IMR-90 (cell line): ENCODE data around the gene FAM124A. TPM values are rescaled to one million over a fixed set of nuclear protein-coding genes. Genes with fewer than 3 reads are reported as not detected.

Experiments
- ATAC-seq: fragments of 200-7000 bp; cut with Tn5 transposase; 2 replicates; pipeline ENCODE4 v1.9.1; 2020; ENCODE audit warnings: low read depth, mild to moderate bottlenecking, moderate library complexity
- BruUV-seq: library from RNA; stranded (reverse); fragments of 400-500 nt; replicated peaks from 2 replicates; lab custom pipeline; 2021; lab: Mats Ljungman, UMichigan
- CTCF ChIA-PET: fragments of 300-600 bp; formaldehyde crosslinking; extraction: SDS; loops from one replicate; lab custom pipeline; 2021; ENCODE audit warnings: antibody characterized with exemption; lab: Yijun Ruan, JAX
- POLR2A ChIA-PET: fragments of 300-600 bp; sonication (Branson Sonifier 250); formaldehyde crosslinking; loops from one replicate; lab custom pipeline; 2022; ENCODE audit warnings: antibody characterized with exemption; ENCODE audit not compliant: unreplicated experiment; lab: Charles Lee
- DNase-seq: peaks from one replicate; pipeline ENCODE4 v3.0.0; 2013
- H2AFZ ChIP-seq: replicated peaks from 2 replicates; pipeline ENCODE3; 2013; ENCODE audit warnings: low read length, mild to moderate bottlenecking; ENCODE audit not compliant: poor library complexity
- H2AK5ac ChIP-seq: 2 replicates; pipeline ENCODE4 v1.6.1; 2013; ENCODE audit warnings: low read depth, low read length, inconsistent platforms
- H2AK9ac ChIP-seq: replicated peaks from 2 replicates; pipeline ENCODE3; 2013; ENCODE audit warnings: mild to moderate bottlenecking, low read depth, low read length, moderate library complexity; ENCODE audit not compliant: poor library complexity
- H2BK120ac ChIP-seq: 2 replicates; pipeline ENCODE4 v1.6.1; 2013; ENCODE audit warnings: low read depth, low read length, inconsistent platforms
- H2BK15ac ChIP-seq: 3 replicates; pipeline ENCODE4 v1.6.1; 2013; ENCODE audit warnings: low read depth, low read length, inconsistent platforms
- H2BK20ac ChIP-seq: 2 replicates; pipeline ENCODE4 v1.6.1; 2013; ENCODE audit warnings: low read depth, mild to moderate bottlenecking, inconsistent platforms, low read length, moderate library complexity
- H2BK5ac ChIP-seq: 2 replicates; pipeline ENCODE4 v1.6.1; 2013; ENCODE audit warnings: mild to moderate bottlenecking, low read depth, low read length, inconsistent platforms; ENCODE audit not compliant: poor library complexity, severe bottlenecking
- H3K14ac ChIP-seq: replicated peaks from 2 replicates; pipeline ENCODE4 v1.6.1; 2013; ENCODE audit warnings: low read depth, low read length, inconsistent platforms
- H3K18ac ChIP-seq: 2 replicates; pipeline ENCODE4 v1.6.1; 2013; ENCODE audit warnings: low read depth, low read length, control low read depth
- H3K23ac ChIP-seq: 2 replicates; pipeline ENCODE4 v1.6.1; 2013; ENCODE audit warnings: low read depth, low read length, inconsistent platforms
- H3K27ac ChIP-seq: 2 replicates; pipeline ENCODE4 v1.5.1; 2013; ENCODE audit warnings: mild to moderate bottlenecking, control low read depth, low read length; ENCODE audit not compliant: insufficient read depth
- H3K27me3 ChIP-seq: 2 replicates; pipeline ENCODE4 v1.6.1; 2013; ENCODE audit warnings: low read length; ENCODE audit not compliant: control insufficient read depth, insufficient read depth
- H3K36me3 ChIP-seq: 2 replicates; pipeline ENCODE4 v1.6.1; 2013; ENCODE audit warnings: low read length, mixed read lengths; ENCODE audit not compliant: control insufficient read depth, insufficient read depth
- H3K4ac ChIP-seq: 2 replicates; pipeline ENCODE4 v1.6.1; 2013; ENCODE audit warnings: low read depth, low read length, inconsistent platforms
- H3K4me1 ChIP-seq: 2 replicates; pipeline ENCODE4 v1.6.1; 2013; ENCODE audit warnings: low read length, mixed read lengths; ENCODE audit not compliant: control insufficient read depth, insufficient read depth
- H3K4me2 ChIP-seq: 2 replicates; pipeline ENCODE4 v1.6.1; 2013; ENCODE audit warnings: low read depth, mild to moderate bottlenecking, control low read depth, low read length, moderate library complexity
- H3K4me3 ChIP-seq: 2 replicates; pipeline ENCODE4 v1.5.1; 2013; ENCODE audit warnings: low read depth, mild to moderate bottlenecking, control low read depth, low read length, moderate library complexity; ENCODE audit not compliant: insufficient read depth
- H3K56ac ChIP-seq: 2 replicates; pipeline ENCODE4 v1.6.1; 2013; ENCODE audit warnings: low read length, inconsistent platforms; ENCODE audit not compliant: insufficient read depth; ENCODE audit errors: extremely low read depth
- H3K79me1 ChIP-seq, 2 experiments: 2 replicates each; pipeline ENCODE4 v1.6.1; 2013; ENCODE audit warnings: low read length in 2 of 2, inconsistent platforms in 1 of 2, low read depth in 1 of 2
- H3K9ac ChIP-seq: 2 replicates; pipeline ENCODE4 v1.6.1; 2013; ENCODE audit warnings: low read depth, low read length, control low read depth
- H3K9me1 ChIP-seq: 2 replicates; pipeline ENCODE4 v1.6.1; 2013; ENCODE audit warnings: low read length, inconsistent platforms; ENCODE audit not compliant: insufficient read depth
- H3K9me3 ChIP-seq: 2 replicates; pipeline ENCODE4 v1.6.1; 2013; ENCODE audit warnings: low read length; ENCODE audit not compliant: control insufficient read depth, insufficient read depth
- H4K20me1 ChIP-seq: 2 replicates; pipeline ENCODE4 v1.6.1; 2013; ENCODE audit warnings: low read length, inconsistent platforms; ENCODE audit not compliant: insufficient read depth
- H4K5ac ChIP-seq: 2 replicates; pipeline ENCODE4 v1.6.1; 2013; ENCODE audit warnings: mild to moderate bottlenecking, low read depth, low read length, control low read depth
- H4K8ac ChIP-seq, 2 experiments: 2 replicates each; pipeline ENCODE4 v1.6.1; 2013; ENCODE audit warnings: low read depth in 2 of 2, low read length in 2 of 2, control low read depth in 1 of 2, inconsistent platforms in 1 of 2
- H4K91ac ChIP-seq: 2 replicates; pipeline ENCODE4 v1.6.1; 2013; ENCODE audit warnings: low read depth, low read length, inconsistent platforms; ENCODE audit not compliant: insufficient read depth
- BHLHE40 ChIP-seq: fragments of 150-350 bp; IDR thresholded peaks from 2 replicates; pipeline ENCODE4 v1.6.1; 2016; ENCODE audit warnings: mild to moderate bottlenecking, low read depth, low read length
- CEBPB ChIP-seq: IDR thresholded peaks from 2 replicates; pipeline ENCODE4 v1.6.1; 2012; ENCODE audit warnings: low read depth, low read length, improper control_type of control experiment
- CHD1 ChIP-seq: IDR thresholded peaks from 2 replicates; pipeline ENCODE4 v1.6.1; 2012; ENCODE audit warnings: low read depth, low read length, improper control_type of control experiment
- FOS ChIP-seq: fragments of 150-350 bp; IDR thresholded peaks from 2 replicates; pipeline ENCODE4 v1.6.1; 2016; ENCODE audit warnings: low read depth, low read length
- MAFK ChIP-seq: IDR thresholded peaks from 2 replicates; pipeline ENCODE4 v1.6.1; 2012; ENCODE audit warnings: low read depth, low read length, improper control_type of control experiment
- MAZ ChIP-seq: IDR thresholded peaks from 2 replicates; pipeline ENCODE4 v1.6.1; 2012; ENCODE audit warnings: low read depth, mild to moderate bottlenecking, low read length, improper control_type of control experiment, moderate library complexity, borderline replicate concordance
- MXI1 ChIP-seq: IDR thresholded peaks from 2 replicates; pipeline ENCODE4 v1.6.1; 2012; ENCODE audit warnings: low read depth, mild to moderate bottlenecking, low read length, moderate library complexity, borderline replicate concordance
- NFE2L2 ChIP-seq: fragments of 150-350 bp; IDR thresholded peaks from 2 replicates; pipeline ENCODE4 v1.6.1; 2016; ENCODE audit warnings: low read depth, mild to moderate bottlenecking, low read length
- POLR2A ChIP-seq: IDR thresholded peaks from 2 replicates; pipeline ENCODE4 v1.6.1; 2012; ENCODE audit warnings: mild to moderate bottlenecking, low read depth, low read length
- RAD21 ChIP-seq: IDR thresholded peaks from 2 replicates; pipeline ENCODE4 v1.6.1; 2012; ENCODE audit warnings: low read length, improper control_type of control experiment
- RCOR1 ChIP-seq: IDR thresholded peaks from 2 replicates; pipeline ENCODE4 v1.6.1; 2012; ENCODE audit warnings: mild to moderate bottlenecking, low read length, improper control_type of control experiment; ENCODE audit not compliant: insufficient replicate concordance
- RFX5 ChIP-seq: IDR thresholded peaks from 2 replicates; pipeline ENCODE4 v1.8.0; 2012; ENCODE audit warnings: low read depth, mild to moderate bottlenecking, low read length, moderate library complexity
- SMC3 ChIP-seq: fragments of 150-350 bp; IDR thresholded peaks from 2 replicates; pipeline ENCODE4 v1.6.1; 2016; ENCODE audit warnings: low read depth, mild to moderate bottlenecking, antibody characterized with exemption, low read length, moderate library complexity
- USF2 ChIP-seq: fragments of 150-350 bp; IDR thresholded peaks from 2 replicates; pipeline ENCODE4 v1.6.1; 2017; ENCODE audit warnings: mild to moderate bottlenecking, antibody characterized with exemption, low read length, low read depth
- WGBS, 2 experiments: methylation state at CpG; one replicate each; pipeline versions ENCODE4 v1.1.5 to v1.1.7; 2013; ENCODE audit warnings: missing lambda C conversion rate in 2 of 2; ENCODE audit not compliant: insufficient read length in 1 of 2; ENCODE audit errors: extremely low coverage in 2 of 2; 5-methylcytosine and 5-hydroxymethylcytosine counted together
- dilution Hi-C: fragments of 300-500 bp; cut with HindIII; formaldehyde crosslinking; loops from one replicate; pipeline ENCODE4 v1.14.3; 2018; ENCODE audit warnings: low sequenced_read_pairs; ENCODE audit not compliant: unreplicated experiment
- in situ Hi-C: fragments of 300-500 bp; cut with MboI; formaldehyde crosslinking; loops from 3 replicates; pipeline ENCODE4 v1.14.3; 2019; ENCODE audit warnings: low sequenced_read_pairs, inconsistent platforms, mixed read lengths
- intact Hi-C: fragments of 100-400 bp; cut with micrococcal nuclease; formaldehyde crosslinking; loops from 2 replicates; pipeline ENCODE4 v1.10.0; 2022
- polyA plus RNA-seq, 3 experiments: library from polyadenylated mRNA; depleted of rRNA; stranded (reverse); fragments of >200 nt; gene quantifications; 2 replicates each; pipeline ENCODE4 v1.2.3, GENCODE V29; 2012; ENCODE audit warnings: low replicate concordance in 1 of 3
- total RNA-seq: library from RNA; depleted of rRNA; stranded (reverse); fragments of >200 nt; gene quantifications from 2 replicates; pipeline ENCODE4 v1.2.3, GENCODE V29; 2012
- TF ChIP-seq, protein P1 (sequence below): fragments of 150-350 bp; IDR thresholded peaks from 2 replicates; pipeline ENCODE4 v1.6.1; 2016; ENCODE audit warnings: low read depth, mild to moderate bottlenecking, low read length, moderate library complexity, borderline replicate concordance
- TF ChIP-seq, protein P2 (sequence below): conservative IDR thresholded peaks from 2 replicates; pipeline ENCODE4 v1.5.1; 2012; ENCODE audit warnings: mild to moderate bottlenecking, low read depth, low read length, improper control_type of control experiment

Gene FAM124A
- total and polyA plus RNA-seq, 2 of the 4 experiments (the other 2 are of a cell fraction): 0.03 TPM; not detected in 1

DNA sequence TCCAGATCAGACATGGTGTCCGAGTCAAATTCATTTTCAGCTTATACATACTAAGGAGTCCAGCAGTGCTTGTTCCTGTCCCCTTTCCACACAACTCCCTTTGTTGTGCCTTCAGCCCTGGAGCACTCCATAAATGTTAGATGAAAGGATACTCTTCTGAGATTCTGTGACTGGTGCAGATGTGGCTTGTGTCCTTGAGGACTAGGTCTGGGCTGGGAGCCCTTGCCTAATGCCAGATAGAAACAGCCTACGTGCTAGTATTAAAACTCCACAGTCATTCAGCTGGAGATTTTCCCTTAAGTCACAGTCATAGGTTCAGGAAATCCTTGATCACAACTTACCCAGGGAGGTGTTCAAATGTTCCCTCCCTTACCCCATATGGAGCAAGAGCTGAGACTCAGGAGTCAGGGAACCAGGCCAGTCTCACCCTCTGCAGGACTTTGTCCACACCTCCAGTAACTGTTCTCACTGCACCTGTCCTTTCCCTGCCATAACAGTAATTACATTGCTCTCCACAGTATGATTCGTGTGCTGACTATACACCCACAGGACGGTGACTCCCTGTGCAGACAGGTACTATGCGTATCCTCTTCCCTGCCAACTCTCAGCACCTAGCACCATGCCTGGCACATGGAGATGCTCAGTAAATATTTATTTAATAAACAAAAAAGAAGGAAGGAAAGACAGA, 101.8 kb downstream of the FAM124A start:
- TF ChIP-seq, protein P1, sequence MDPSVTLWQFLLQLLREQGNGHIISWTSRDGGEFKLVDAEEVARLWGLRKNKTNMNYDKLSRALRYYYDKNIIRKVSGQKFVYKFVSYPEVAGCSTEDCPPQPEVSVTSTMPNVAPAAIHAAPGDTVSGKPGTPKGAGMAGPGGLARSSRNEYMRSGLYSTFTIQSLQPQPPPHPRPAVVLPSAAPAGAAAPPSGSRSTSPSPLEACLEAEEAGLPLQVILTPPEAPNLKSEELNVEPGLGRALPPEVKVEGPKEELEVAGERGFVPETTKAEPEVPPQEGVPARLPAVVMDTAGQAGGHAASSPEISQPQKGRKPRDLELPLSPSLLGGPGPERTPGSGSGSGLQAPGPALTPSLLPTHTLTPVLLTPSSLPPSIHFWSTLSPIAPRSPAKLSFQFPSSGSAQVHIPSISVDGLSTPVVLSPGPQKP: no peak
- TF ChIP-seq RFX5: no peak
- no peak for TF ChIP-seq FOS
- TF ChIP-seq USF2: no peak
- TF ChIP-seq POLR2A: no peak
- TF ChIP-seq RCOR1: no peak
- TF ChIP-seq CHD1: no peak
- TF ChIP-seq, protein P2, sequence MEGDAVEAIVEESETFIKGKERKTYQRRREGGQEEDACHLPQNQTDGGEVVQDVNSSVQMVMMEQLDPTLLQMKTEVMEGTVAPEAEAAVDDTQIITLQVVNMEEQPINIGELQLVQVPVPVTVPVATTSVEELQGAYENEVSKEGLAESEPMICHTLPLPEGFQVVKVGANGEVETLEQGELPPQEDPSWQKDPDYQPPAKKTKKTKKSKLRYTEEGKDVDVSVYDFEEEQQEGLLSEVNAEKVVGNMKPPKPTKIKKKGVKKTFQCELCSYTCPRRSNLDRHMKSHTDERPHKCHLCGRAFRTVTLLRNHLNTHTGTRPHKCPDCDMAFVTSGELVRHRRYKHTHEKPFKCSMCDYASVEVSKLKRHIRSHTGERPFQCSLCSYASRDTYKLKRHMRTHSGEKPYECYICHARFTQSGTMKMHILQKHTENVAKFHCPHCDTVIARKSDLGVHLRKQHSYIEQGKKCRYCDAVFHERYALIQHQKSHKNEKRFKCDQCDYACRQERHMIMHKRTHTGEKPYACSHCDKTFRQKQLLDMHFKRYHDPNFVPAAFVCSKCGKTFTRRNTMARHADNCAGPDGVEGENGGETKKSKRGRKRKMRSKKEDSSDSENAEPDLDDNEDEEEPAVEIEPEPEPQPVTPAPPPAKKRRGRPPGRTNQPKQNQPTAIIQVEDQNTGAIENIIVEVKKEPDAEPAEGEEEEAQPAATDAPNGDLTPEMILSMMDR: no peak
- TF ChIP-seq CEBPB: no peak
- TF ChIP-seq SMC3: no peak
- TF ChIP-seq RAD21: no peak
- TF ChIP-seq MAZ: no peak
- no peak for TF ChIP-seq MAFK
- no peak for TF ChIP-seq NFE2L2
- no peak for TF ChIP-seq BHLHE40
- TF ChIP-seq MXI1: no peak

More for the DNA sequence above, 101.8 kb downstream of the FAM124A start:
- Histone ChIP-seq H3K9me3 (no peaks in the 10 kb centered on the region), H3K36me3 (no peaks in the 10 kb centered on the region), H3K4me1 (no peaks in the 10 kb centered on the region), H3K79me1 (no peaks in the 10 kb centered on the region), H4K91ac (no peak overlapping the region), H2AFZ (no peak overlapping the region), H3K4me3 (no peak overlapping the region), H3K9ac (no peak overlapping the region), H2BK15ac (no peak overlapping the region), H4K5ac (no peak overlapping the region), H2BK120ac (no peak overlapping the region), H2BK5ac (no peak overlapping the region), H3K14ac (no peak overlapping the region), H3K9me1 (no peaks in the 10 kb centered on the region), H3K23ac (no peak overlapping the region), H3K4ac (no peak overlapping the region), H4K20me1 (no peaks in the 10 kb centered on the region), H3K27ac (no peak overlapping the region), H2AK5ac (no peak overlapping the region), H3K18ac (no peak overlapping the region), H3K4me2 (no peak overlapping the region), H2BK20ac (no peak overlapping the region), H4K8ac (no peak overlapping the region), H3K27me3 (peaks cover 20% of the 10 kb centered on the region), H2AK9ac (no peak overlapping the region), H3K56ac (no peak overlapping the region)
- 100% methylated on average over 1 of the region's 5 CpGs; no CpG with 5 or more reads in 1 of the 2 experiments for WGBS, 2 experiments
- ATAC-seq (no peak), DNase-seq (no peak)
- ChIA-PET POLR2A (no interaction called here), CTCF (no interaction called here)
- BruUV-seq: no TSS peak
- intact Hi-C loops (no loop called here), in situ Hi-C loops (no loop called here), dilution Hi-C loops (no loop called here)
